Hematopoietic multipotent progenitor cell treated with erythropoietin and hydrocortisone succinate and interleukin-3 and kit ligand, for 17 days (in vitro differentiated cells): ENCODE results near the gene ETFRF1.

ENCODE experiments used
- DNase-seq: peaks from one replicate; pipeline ENCODE4 v3.0.0-alpha.2; 2015; ENCODE audit warnings: low spot score

Gene ETFRF1

DNA sequence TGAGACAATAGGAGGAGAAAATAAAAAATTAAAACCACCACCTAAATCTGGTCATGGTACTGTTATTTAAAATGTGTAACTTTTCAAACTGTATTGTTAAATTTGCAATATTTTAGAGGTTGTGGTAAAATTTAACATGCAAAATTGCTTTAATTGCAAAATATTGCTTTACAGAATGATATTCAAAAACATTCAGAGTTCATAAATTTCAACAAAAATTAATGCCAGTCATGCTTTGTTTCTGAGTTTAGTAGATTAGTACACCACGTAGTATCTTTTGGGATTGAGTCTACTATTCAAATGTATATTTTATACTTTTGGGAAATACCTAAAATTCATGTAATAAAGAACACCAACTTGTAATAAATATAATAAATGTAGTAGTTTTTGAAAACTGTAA is 18.3 kb downstream of the ETFRF1 start:
- no peak for DNase-seq

DNA sequence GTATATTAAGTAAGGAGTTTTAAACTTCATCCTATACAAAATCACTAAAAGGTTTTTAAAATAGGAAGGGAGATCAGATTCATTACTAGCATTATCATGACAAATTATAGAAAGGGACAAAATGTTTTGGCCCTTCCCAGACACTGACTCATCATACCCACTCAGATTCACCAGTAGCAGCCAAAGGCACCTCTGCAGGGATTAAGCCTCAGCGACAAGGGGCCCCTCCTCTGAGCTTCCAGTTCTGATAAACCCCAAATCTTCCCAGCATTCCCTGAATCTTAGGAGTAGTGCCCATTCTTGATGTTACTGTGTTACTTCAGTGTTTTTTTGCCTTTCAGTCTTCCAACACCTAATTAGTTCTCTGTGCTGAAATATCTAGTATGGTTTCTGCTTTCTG is 41.2 kb downstream of the ETFRF1 start:
- no peak for DNase-seq

DNA sequence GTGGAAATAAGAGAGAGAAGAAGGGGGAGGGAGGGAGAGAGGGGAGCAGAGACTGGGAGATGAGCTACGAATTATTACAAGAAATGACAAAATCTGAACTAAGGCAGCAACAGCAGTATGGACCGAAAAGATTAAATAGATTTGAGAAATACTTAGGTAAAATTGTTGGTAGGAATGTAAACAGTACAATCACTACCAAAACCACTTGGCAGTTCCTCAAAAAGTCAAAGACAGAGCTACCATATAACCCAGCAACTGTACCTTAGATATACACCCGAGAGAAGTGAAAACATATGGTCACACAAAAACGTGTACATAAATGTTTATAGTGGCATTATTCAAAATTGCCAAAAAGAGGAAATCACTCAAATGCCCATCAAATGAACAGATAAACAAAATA is 41.6 kb downstream of the ETFRF1 start:
- no peak for DNase-seq

DNA sequence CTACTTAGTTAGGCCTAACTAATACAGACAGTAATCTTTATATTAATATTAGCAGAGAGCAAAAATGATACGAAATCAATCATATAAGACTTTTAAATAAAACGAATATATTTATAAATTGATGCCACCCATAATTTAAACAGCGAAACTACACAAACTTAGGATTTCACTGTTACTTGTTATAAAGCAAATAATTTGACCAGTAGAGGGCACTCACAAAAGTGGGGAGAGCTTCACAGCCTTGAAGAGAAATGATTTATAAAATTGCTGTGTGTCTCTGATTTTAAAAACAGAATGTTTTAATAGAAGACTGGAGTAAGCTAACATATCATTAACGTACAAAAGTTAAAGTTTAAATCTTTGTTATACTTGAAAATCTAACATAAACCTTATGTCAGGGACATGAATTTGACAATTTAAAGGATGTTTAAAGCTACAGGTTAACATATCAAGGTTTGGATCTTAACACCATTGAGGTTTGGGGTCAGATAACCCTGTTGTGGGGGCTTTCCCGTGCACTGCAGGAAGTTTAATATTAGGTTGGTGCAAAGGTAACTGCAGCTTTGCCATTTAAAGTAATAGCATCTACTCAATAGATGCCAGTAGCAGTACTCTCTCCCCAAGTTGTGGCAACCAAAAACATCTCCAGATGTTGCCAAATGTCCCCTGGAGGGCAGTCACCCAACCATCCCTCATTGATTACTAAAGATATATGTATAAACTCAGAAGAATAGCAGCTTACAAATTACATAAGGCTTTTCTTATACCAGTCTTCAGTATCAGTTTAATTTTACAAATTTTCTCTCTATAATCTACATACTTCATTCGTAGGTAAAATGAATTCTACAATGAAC is 46.4 kb downstream of the ETFRF1 start:
- peak; percentile 74 for DNase-seq

GRCh38 chr12:25242981-25243679 is 48.1 kb downstream of the ETFRF1 start:
- no peak for DNase-seq

DNA sequence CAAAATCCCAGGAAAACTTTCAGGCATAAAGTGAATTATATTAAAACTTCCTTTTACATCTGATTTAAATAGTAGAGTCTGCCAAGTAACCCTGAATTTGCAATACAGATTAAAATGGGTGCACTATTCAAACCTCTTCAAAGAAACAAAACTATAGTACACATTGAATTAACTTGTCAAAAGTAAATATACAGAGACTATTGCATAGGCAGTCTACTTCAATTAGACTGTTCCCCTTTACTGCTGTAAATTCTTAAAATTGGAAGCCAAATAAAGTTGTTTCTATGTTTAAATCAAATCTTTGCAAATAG is 48.6 kb downstream of the ETFRF1 start:
- DNase-seq = no peak

GRCh38 chr12:25245491-25245890 is 50.5 kb downstream of the ETFRF1 start:
- no peak for DNase-seq

GRCh38 chr12:25248137-25248536 is 53.1 kb downstream of the ETFRF1 start:
- DNase-seq = no peak

DNA sequence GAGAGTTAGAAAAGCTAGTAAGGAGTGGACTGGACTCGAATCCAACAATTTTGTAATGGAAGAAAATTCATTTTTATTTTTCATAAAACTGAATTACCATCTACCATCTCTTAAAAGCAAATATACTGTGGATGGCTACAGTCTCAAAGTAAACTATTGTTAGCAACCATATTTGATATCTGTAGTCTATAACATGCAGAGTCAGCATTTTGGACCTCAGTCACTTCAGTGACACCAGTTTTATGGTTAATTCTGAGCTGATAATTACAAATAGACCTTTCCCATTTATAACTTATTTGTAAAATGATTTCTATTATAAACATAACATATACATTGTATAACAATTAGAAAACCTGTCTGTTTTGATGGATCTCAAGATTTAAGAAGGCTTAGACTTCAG is 53.7 kb downstream of the ETFRF1 start:
- no peak for DNase-seq

- DNase-seq = peak; percentile 29
Measured at GRCh38 chr12:25249931-25250738, 55.1 kb downstream of the ETFRF1 start.

DNA sequence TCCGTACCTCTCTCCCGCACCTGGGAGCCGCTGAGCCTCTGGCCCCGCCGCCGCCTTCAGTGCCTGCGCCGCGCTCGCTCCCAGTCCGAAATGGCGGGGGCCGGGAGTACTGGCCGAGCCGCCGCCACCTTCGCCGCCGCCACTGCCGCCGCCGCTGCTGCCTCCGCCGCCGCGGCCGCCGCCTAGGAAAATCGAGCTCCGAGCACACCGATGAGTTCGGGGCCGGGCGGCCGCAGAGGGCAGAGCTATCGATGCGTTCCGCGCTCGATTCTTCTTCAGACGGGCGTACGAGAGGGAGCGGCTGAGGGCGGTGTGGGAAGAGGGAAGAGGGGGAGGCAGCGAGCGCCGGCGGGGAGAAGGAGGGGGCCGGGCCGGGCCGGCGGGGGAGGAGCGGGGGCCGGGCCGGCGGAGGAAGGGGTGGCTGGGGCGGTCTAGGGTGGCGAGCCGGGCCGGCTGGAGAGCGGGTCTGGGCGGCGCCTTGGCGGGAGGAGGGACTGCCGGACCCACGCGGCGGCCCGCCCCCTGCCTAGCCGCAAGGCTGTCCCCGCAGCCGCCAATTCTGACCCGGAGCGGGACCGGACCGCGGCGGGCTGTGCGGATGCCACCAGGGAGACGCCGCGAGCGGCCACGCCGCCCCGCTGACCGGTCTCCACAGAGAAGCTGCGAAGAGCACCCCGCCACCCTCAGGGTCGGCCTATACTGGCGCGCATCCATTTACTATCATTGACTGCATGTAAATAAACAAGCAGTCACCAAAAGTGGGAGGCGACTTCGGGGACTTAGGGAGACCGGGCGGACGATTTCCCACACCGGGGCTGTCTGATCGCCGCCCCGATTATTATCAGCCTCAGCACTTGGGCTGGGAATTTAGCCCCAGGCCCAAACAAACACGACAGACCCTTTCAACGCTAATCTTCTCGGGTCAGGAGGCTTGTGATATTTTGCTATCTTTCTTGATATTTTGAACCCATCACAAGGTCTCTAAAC is 56.0 kb downstream of the ETFRF1 start, which contains the start of gene KRAS:
Gene KRAS, minus strand, starts transcription at position 186 of the 987 bp plus-strand sequence.
- peak; percentile 95 for DNase-seq

GRCh38 chr12:25251769-25252168 is 56.7 kb downstream of the ETFRF1 start:
- DNase-seq = no peak

DNA sequence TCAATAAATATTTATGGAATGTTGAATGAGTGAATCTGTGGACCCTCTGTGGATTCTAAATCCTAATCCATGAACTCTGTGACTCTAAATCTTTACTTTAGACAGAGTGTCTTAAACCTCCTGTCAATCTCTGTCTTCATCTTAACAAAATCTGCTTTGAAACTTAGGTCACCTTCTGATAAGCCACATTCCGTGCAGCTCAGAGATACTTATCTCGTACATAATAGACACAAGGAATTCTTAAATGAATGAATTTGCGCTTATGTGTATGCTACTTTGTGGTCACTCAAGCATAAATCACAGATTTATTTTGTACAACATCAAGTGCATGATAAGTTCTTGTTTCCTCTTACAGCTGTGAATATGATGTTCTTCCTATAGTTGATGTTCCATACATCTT is 57.9 kb downstream of the ETFRF1 start:
- DNase-seq = no peak

DNA sequence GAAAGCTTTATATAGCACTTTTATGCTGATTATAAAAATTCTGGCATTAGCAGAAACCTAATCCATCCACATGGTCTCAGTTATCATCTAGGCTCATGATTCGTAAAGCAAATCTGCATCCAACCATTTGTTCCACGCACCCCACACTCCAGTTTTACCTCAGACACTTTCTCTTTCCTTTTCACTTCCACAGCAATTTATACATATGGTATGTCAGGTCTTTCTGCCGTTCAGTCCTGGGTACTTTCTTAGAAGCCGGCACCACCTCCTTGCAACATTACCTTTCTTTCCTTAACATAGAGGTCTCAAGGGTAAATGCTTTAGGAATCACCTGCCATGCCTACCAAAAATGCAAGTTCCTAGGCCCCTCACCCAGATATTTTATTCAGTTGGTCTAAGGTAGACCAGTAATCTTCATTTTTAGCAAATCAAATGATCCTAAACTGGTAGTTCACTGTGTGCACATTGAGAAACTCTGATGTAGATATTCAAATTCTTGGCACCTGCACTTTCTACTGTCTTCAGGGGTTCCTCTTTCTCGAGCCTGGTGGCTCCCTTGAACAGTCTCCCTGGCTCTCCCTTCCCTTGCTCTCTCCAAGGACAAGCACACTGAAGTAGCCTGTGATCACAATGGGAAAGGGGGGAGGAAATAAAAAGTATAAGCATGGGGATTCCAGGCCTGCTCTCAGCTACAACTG is 58.5 kb downstream of the ETFRF1 start:
- DNase-seq = no peak

DNA sequence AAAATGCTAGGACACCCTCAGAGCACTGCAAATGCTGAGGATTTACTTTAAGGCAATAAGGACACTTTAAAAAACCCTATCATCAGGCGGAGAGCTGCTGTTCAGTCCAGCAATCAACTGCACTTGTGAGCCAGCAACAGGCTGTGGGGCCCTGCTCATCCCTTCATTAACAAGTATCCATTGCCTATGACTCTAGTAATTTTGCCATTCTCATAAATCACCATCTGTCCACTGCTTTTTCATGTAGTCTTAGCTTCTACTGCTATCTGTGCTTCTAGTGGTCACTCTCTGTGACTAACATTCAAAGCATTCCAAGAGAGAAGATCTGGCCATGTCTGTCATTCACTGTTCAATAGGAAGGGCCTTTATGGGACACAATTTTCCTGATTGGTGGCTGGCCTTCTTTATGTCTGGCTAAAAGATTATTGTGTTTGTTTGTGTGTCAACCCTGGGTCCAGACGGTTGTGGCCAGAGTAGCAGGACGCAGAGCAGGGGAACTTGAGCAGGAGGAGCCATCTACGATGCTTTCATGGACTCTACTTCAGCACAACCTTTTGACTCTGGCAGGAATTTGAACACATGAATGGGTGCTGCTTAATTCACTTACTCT is 59.3 kb downstream of the ETFRF1 start:
- no peak for DNase-seq
